ENCODE data around the gene OR8K1.

Gene OR8K1

GRCh38 chr11:56331861-56332491 lies 13.9 kb upstream of the OR8K1 start:
- H4K12ac ChIP-seq (ENCODE audit: low read depth, low read length), result no peak overlapping the region
- H2BK12ac ChIP-seq (ENCODE audit: low read length), result no peak overlapping the region
- H3K27ac ChIP-seq (ENCODE audit: low read depth, low read length), result no peak overlapping the region
- H3K9me3 ChIP-seq (ENCODE audit: insufficient read depth, low read depth, low read length), result no peaks in the 10 kb centered on the region
- H3K27me3 ChIP-seq (ENCODE audit: insufficient read depth, low read length), result no peaks in the 10 kb centered on the region
- no peak overlapping the region for H4K91ac ChIP-seq (ENCODE audit: low read depth, low read length)
- no peak overlapping the region for H3K9ac ChIP-seq (ENCODE audit: low read length)
- no peak overlapping the region for H3K23ac ChIP-seq (ENCODE audit: low read length)
- H3K4me2 ChIP-seq (ENCODE audit: low read length), result no peak overlapping the region
- no peaks in the 10 kb centered on the region for H3K4me1 ChIP-seq (ENCODE audit: control insufficient read depth in 1 of 2, insufficient read depth in 2 of 2, low read length in 2 of 2)
- no peaks in the 10 kb centered on the region for H3K79me2 ChIP-seq (ENCODE audit: control insufficient read depth, insufficient read depth, low read length, poor library complexity)
- no peak overlapping the region for H3K14ac ChIP-seq (ENCODE audit: low read length)
- no peak overlapping the region for H3K4me3 ChIP-seq (ENCODE audit: low read depth, low read length)
- H3K18ac ChIP-seq (ENCODE audit: low read length), result no peak overlapping the region
- no peak overlapping the region for H2BK120ac ChIP-seq (ENCODE audit: insufficient read depth, low read length, poor library complexity)
- no peak overlapping the region for H3K4ac ChIP-seq (ENCODE audit: low read depth, low read length)
- no CpG with 5 or more reads among the region's 34 CpGs for WGBS (ENCODE audit: extremely low coverage, insufficient coverage, insufficient read length)
- no peak for DNase-seq
- H3K36me3 ChIP-seq (ENCODE audit: control insufficient read depth in 1 of 2, insufficient read depth in 2 of 2, low read length in 2 of 2), result no peaks in the 10 kb centered on the region
- no peak overlapping the region for H2AFZ ChIP-seq (ENCODE audit: insufficient read depth, low read length, poor library complexity)
- no peaks in the 10 kb centered on the region for H3K79me1 ChIP-seq (ENCODE audit: low read length)
- no peak overlapping the region for H2BK5ac ChIP-seq (ENCODE audit: low read depth, low read length, poor library complexity)
- H4K8ac ChIP-seq (ENCODE audit: low read depth, low read length), result no peak overlapping the region
- no peak overlapping the region for H2AK5ac ChIP-seq (ENCODE audit: low read length)

- no peak overlapping the region for H4K8ac ChIP-seq (ENCODE audit: low read depth, low read length)
- no peak overlapping the region for H2BK5ac ChIP-seq (ENCODE audit: low read depth, low read length, poor library complexity)
- H3K27me3 ChIP-seq (ENCODE audit: insufficient read depth, low read length), result no peaks in the 10 kb centered on the region
- H4K12ac ChIP-seq (ENCODE audit: low read depth, low read length), result no peak overlapping the region
- no peak overlapping the region for H3K18ac ChIP-seq (ENCODE audit: low read length)
- H3K79me1 ChIP-seq (ENCODE audit: low read length), result no peaks in the 10 kb centered on the region
- no peak overlapping the region for H2BK120ac ChIP-seq (ENCODE audit: insufficient read depth, low read length, poor library complexity)
- no peak overlapping the region for H4K91ac ChIP-seq (ENCODE audit: low read depth, low read length)
- H3K9me3 ChIP-seq (ENCODE audit: insufficient read depth, low read depth, low read length), result no peaks in the 10 kb centered on the region
- no peak overlapping the region for H3K4me2 ChIP-seq (ENCODE audit: low read length)
- no CpG with 5 or more reads among the region's 3 CpGs for WGBS (ENCODE audit: extremely low coverage, insufficient coverage, insufficient read length)
- H3K79me2 ChIP-seq (ENCODE audit: control insufficient read depth, insufficient read depth, low read length, poor library complexity), result no peaks in the 10 kb centered on the region
- no peak overlapping the region for H3K9ac ChIP-seq (ENCODE audit: low read length)
- no peaks in the 10 kb centered on the region for H3K4me1 ChIP-seq (ENCODE audit: control insufficient read depth in 1 of 2, insufficient read depth in 2 of 2, low read length in 2 of 2)
- H3K14ac ChIP-seq (ENCODE audit: low read length), result no peak overlapping the region
- DNase-seq, result peak in 1 of 2 donors; percentile 3
- H3K4ac ChIP-seq (ENCODE audit: low read depth, low read length), result no peak overlapping the region
- no peak overlapping the region for H3K27ac ChIP-seq (ENCODE audit: low read depth, low read length)
- no peak overlapping the region for H2AK5ac ChIP-seq (ENCODE audit: low read length)
- H2BK12ac ChIP-seq (ENCODE audit: low read length), result no peak overlapping the region
- no peaks in the 10 kb centered on the region for H3K36me3 ChIP-seq (ENCODE audit: control insufficient read depth in 1 of 2, insufficient read depth in 2 of 2, low read length in 2 of 2)
- no peak overlapping the region for H3K4me3 ChIP-seq (ENCODE audit: low read depth, low read length)
- no peak overlapping the region for H2AFZ ChIP-seq (ENCODE audit: insufficient read depth, low read length, poor library complexity)
- no peak overlapping the region for H3K23ac ChIP-seq (ENCODE audit: low read length)
Measured at GRCh38 chr11:56333156-56333555, 12.7 kb upstream of the OR8K1 start.

- Histone ChIP-seq H2AK5ac (ENCODE audit: low read length) (no peak overlapping the region), H2BK12ac (ENCODE audit: low read length) (no peak overlapping the region), H2BK5ac (ENCODE audit: low read depth, low read length, poor library complexity) (no peak overlapping the region), H3K27ac (ENCODE audit: low read depth, low read length) (no peak overlapping the region), H3K4me2 (ENCODE audit: low read length) (no peak overlapping the region), H3K23ac (ENCODE audit: low read length) (no peak overlapping the region), H3K4ac (ENCODE audit: low read depth, low read length) (no peak overlapping the region), H4K8ac (ENCODE audit: low read depth, low read length) (no peak overlapping the region), H2BK120ac (ENCODE audit: insufficient read depth, low read length, poor library complexity) (no peak overlapping the region), H3K79me1 (ENCODE audit: low read length) (no peaks in the 10 kb centered on the region), H3K14ac (ENCODE audit: low read length) (no peak overlapping the region), H4K91ac (ENCODE audit: low read depth, low read length) (no peak overlapping the region), H3K36me3 (ENCODE audit: control insufficient read depth in 1 of 2, insufficient read depth in 2 of 2, low read length in 2 of 2) (no peaks in the 10 kb centered on the region), H3K79me2 (ENCODE audit: control insufficient read depth, insufficient read depth, low read length, poor library complexity) (no peaks in the 10 kb centered on the region), H2AFZ (ENCODE audit: insufficient read depth, low read length, poor library complexity) (no peak overlapping the region), H3K4me1 (ENCODE audit: control insufficient read depth in 1 of 2, insufficient read depth in 2 of 2, low read length in 2 of 2) (no peaks in the 10 kb centered on the region), H4K12ac (ENCODE audit: low read depth, low read length) (no peak overlapping the region), H3K9ac (ENCODE audit: low read length) (no peak overlapping the region), H3K9me3 (ENCODE audit: insufficient read depth, low read depth, low read length) (no peaks in the 10 kb centered on the region), H3K4me3 (ENCODE audit: low read depth, low read length) (no peak overlapping the region), H3K18ac (ENCODE audit: low read length) (no peak overlapping the region), H3K27me3 (ENCODE audit: insufficient read depth, low read length) (no peaks in the 10 kb centered on the region)
- no peak for DNase-seq
Measured at GRCh38 chr11:56340289-56340688, 5.5 kb upstream of the OR8K1 start.

- H4K8ac ChIP-seq (ENCODE audit: low read depth, low read length), result no peak within 1 kb of the TSS
- no peak within 1 kb of the TSS for H3K23ac ChIP-seq (ENCODE audit: low read length)
- H3K4me1 ChIP-seq (ENCODE audit: control insufficient read depth in 1 of 2, insufficient read depth in 2 of 2, low read length in 2 of 2), result no peaks in the 10 kb centered on the region
- H3K4me2 ChIP-seq (ENCODE audit: low read length), result no peak within 1 kb of the TSS
- no peaks in the 10 kb centered on the region for H3K79me1 ChIP-seq (ENCODE audit: low read length)
- H3K9ac ChIP-seq (ENCODE audit: low read length), result no peak within 1 kb of the TSS
- no peak within 1 kb of the TSS for H3K14ac ChIP-seq (ENCODE audit: low read length)
- no peak within 1 kb of the TSS for H2AK5ac ChIP-seq (ENCODE audit: low read length)
- H4K12ac ChIP-seq (ENCODE audit: low read depth, low read length), result no peak within 1 kb of the TSS
- H2BK120ac ChIP-seq (ENCODE audit: insufficient read depth, low read length, poor library complexity), result no peak within 1 kb of the TSS
- H3K9me3 ChIP-seq (ENCODE audit: insufficient read depth, low read depth, low read length), result no peaks in the 10 kb centered on the region
- H3K4ac ChIP-seq (ENCODE audit: low read depth, low read length), result no peak within 1 kb of the TSS
- no peaks in the 10 kb centered on the region for H3K27me3 ChIP-seq (ENCODE audit: insufficient read depth, low read length)
- no peaks in the 10 kb centered on the region for H3K36me3 ChIP-seq (ENCODE audit: control insufficient read depth in 1 of 2, insufficient read depth in 2 of 2, low read length in 2 of 2)
- no peak within 1 kb of the TSS for H3K27ac ChIP-seq (ENCODE audit: low read depth, low read length)
- H4K91ac ChIP-seq (ENCODE audit: low read depth, low read length), result no peak within 1 kb of the TSS
- DNase-seq, result no peak
- H2BK12ac ChIP-seq (ENCODE audit: low read length), result no peak within 1 kb of the TSS
- H3K4me3 ChIP-seq (ENCODE audit: low read depth, low read length), result no peak within 1 kb of the TSS
- H3K18ac ChIP-seq (ENCODE audit: low read length), result no peak within 1 kb of the TSS
- H2BK5ac ChIP-seq (ENCODE audit: low read depth, low read length, poor library complexity), result no peak within 1 kb of the TSS
- H3K79me2 ChIP-seq (ENCODE audit: control insufficient read depth, insufficient read depth, low read length, poor library complexity), result no peaks in the 10 kb centered on the region
- no CpG with 5 or more reads among the region's 2 CpGs for WGBS (ENCODE audit: extremely low coverage, insufficient coverage, insufficient read length)
- no peak within 1 kb of the TSS for H2AFZ ChIP-seq (ENCODE audit: insufficient read depth, low read length, poor library complexity)
Measured at GRCh38 chr11:56353991-56354390, 8.2 kb downstream of the OR8K1 start, which contains the start of gene OR8J1. Gene OR8J1 (plus strand): TSS chr11:56354291. CDS start chr11:56360247, 5,956 bp downstream.
